H7 (cell line): ENCODE results near the gene GIMAP8. TPM values are rescaled to one million over a fixed set of nuclear protein-coding genes. Genes with fewer than 3 reads are reported as not detected.
"Not testable (repeated sequence)": the region's sequence is repeated elsewhere in the genome, so short reads cannot be mapped to it uniquely, and the experiment has no call there.

Source experiments
- DNase-seq: peaks from one replicate; pipeline ENCODE4 v3.0.0; 2012
- H3K27me3 ChIP-seq: 2 replicates; pipeline ENCODE4 v1.6.0; 2011; ENCODE audit warnings: mild to moderate bottlenecking, low read length; ENCODE audit not compliant: control insufficient read depth, insufficient read depth
- H3K36me3 ChIP-seq: replicated peaks from 2 replicates; pipeline ENCODE4 v1.5.1; 2011; ENCODE audit warnings: low read length; ENCODE audit not compliant: control insufficient read depth, insufficient read depth
- H3K4me3 ChIP-seq: 2 replicates; pipeline ENCODE4 v1.5.1; 2011; ENCODE audit warnings: low read depth, mild to moderate bottlenecking, control low read depth, low read length, moderate library complexity; ENCODE audit not compliant: insufficient read depth
- total RNA-seq: library from RNA; depleted of rRNA; stranded (reverse); fragments of >200 nt; shearing (Covaris generic); gene quantifications from 2 replicates; pipeline ENCODE4 v1.2.3, GENCODE V29; 2014

Gene GIMAP8
- total RNA-seq, 1 experiment from 2014 or later, result not detected

GRCh38 chr7:150481186-150481920 is 30.9 kb downstream of the GIMAP8 start:
- Histone ChIP-seq H3K4me3 (no peak overlapping the region), H3K27me3 (peaks cover 2% of the 10 kb centered on the region; the same call in 1 of the 2 replicates), H3K36me3 (no peaks in the 10 kb centered on the region)
- no peak for DNase-seq

DNA sequence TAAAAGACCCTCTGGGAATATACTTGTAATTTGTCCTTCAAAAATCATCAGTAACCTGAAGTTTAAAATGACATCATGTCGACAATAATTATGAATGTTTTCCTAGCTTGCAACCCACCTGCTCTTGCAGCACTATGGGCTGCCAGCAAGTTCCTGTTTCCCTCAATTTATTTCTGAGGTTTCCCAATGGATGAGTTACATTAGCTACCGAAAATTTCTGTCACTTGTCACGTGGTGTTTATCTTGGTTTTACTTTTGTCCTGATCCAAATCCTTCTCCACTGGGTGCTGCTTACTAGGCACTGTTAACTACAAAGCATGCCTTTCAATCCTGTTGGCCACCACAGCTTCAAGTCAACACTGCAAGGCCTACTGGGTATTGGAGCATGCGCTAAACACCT is 31.5 kb downstream of the GIMAP8 start:
- no peak for DNase-seq
- Histone ChIP-seq H3K4me3 (no peak overlapping the region), H3K36me3 (no peaks in the 10 kb centered on the region), H3K27me3 (peaks cover 2% of the 10 kb centered on the region; the same call in 1 of the 2 replicates)

- H3K36me3 ChIP-seq, H3K27me3 ChIP-seq, H3K4me3 ChIP-seq, DNase-seq: not testable (repeated sequence)
Observed at GRCh38 chr7:150483514-150483913, 33.1 kb downstream of the GIMAP8 start.

GRCh38 chr7:150484071-150484470 is 33.6 kb downstream of the GIMAP8 start:
- H3K4me3 ChIP-seq, H3K36me3 ChIP-seq, DNase-seq, H3K27me3 ChIP-seq: not testable (repeated sequence)

DNA sequence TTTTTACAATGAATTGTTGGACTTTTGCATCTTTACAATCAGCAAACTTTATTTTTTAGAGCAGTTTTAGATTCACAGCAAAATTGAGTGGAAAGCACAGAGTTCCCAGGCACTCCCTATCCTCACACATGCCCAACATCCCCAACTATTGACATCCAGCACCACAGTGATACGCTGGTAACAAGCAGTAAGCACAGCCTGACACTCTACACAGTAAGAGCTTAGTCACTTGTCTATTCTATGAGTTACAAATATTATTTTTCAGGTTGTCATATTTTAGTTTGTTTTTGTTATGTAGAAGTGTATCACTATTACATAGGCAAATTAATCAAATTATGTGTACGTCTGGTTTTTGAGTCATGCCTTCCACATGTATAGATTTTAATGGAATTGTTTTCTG is 37.2 kb downstream of the GIMAP8 start:
- no peaks in the 10 kb centered on the region for H3K27me3 ChIP-seq
- H3K4me3 ChIP-seq, result no peak overlapping the region
- no peaks in the 10 kb centered on the region for H3K36me3 ChIP-seq
- DNase-seq, result no peak

GRCh38 chr7:150489782-150490181 is 39.4 kb downstream of the GIMAP8 start:
- H3K4me3 ChIP-seq, result no peak overlapping the region
- no peaks in the 10 kb centered on the region for H3K36me3 ChIP-seq
- H3K27me3 ChIP-seq, result no peaks in the 10 kb centered on the region

DNA sequence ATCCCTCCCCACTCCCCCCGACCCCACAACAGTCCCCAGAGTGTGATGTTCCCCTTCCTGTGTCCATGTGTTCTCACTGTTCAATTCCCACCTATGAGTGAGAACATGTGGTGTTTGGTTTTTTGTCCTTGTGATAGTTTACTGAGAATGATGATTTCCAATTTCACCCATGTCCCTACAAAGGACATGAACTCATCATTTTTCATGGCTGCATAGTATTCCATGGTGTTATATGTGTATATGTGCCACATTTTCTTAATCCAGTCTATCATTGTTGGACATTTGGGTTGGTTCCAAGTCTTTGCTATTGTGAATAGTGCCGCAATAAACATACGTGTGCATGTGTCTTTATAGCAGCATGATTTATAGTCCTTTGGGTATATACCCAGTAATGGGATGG is 43.0 kb downstream of the GIMAP8 start:
- not testable (repeated sequence) for H3K4me3 ChIP-seq, DNase-seq, H3K27me3 ChIP-seq, H3K36me3 ChIP-seq

More at GRCh38 chr7:150489782-150490181, 39.4 kb downstream of the GIMAP8 start:
- no peak for DNase-seq

- no peaks in the 10 kb centered on the region for H3K36me3 ChIP-seq
- no peak for DNase-seq
- no peaks in the 10 kb centered on the region for H3K27me3 ChIP-seq
- H3K4me3 ChIP-seq, result no peak overlapping the region
Observed at GRCh38 chr7:150502519-150502918, 52.1 kb downstream of the GIMAP8 start.

- H3K36me3 ChIP-seq, result no peaks in the 10 kb centered on the region
- no peak for DNase-seq
- no peaks in the 10 kb centered on the region for H3K27me3 ChIP-seq
Observed at GRCh38 chr7:150503155-150503554, 52.7 kb downstream of the GIMAP8 start.

DNA sequence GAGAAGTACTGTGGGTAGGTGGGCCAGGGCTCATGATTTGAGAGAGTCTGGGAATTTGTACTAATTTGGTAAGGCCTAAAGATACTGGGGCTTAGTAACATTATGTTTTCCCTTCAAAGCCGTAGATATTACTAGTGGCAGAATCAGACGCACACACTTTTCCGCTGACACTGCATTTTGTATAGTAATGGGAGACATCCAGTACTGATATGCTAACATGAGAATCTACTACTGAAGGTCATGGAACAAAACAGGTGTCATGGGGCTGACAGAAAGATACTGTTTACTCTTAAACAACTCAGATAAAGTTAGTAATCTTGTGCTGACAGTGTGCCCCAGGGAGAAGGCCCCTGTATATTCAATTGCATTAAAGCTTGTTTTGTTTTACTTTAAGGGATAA is 53.2 kb downstream of the GIMAP8 start:
- no peak overlapping the region for H3K4me3 ChIP-seq
- no peaks in the 10 kb centered on the region for H3K27me3 ChIP-seq
- DNase-seq, result no peak
- H3K36me3 ChIP-seq, result no peaks in the 10 kb centered on the region

More at GRCh38 chr7:150503155-150503554, 52.7 kb downstream of the GIMAP8 start:
- H3K4me3 ChIP-seq, result no peak overlapping the region

DNA sequence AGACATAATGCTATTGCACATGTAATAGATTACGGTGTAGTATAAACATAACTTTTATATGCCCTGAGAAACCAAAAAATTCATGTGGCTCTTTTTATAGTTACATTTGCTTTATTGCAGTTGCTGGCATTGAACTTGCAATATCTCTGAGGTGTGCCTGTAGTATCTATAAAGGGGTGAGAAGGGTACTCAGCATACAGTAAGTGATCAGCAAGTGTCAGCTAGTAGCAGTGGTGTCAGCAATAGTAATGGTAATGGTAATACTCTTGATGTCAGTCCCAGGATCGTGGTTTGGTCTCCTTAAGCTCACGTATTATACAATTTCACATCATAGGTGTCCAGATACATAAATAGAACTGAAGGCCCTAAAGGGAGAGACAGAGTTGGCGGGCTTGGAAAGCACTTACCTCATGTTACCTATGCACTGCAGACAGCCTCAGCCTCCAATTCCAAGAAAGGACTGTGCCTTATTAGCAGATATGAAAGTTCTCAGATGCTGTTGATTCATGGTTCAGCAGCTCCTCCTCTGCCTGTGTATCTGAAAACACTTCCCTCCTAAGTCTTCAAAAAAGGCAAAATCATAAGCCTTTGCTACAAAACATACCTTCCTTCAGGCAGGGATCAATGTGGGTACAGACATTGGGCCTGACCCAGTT is 57.6 kb downstream of the GIMAP8 start:
- H3K27me3 ChIP-seq, result no peaks in the 10 kb centered on the region; the same call in 1 of the 2 replicates
- H3K36me3 ChIP-seq, result no peaks in the 10 kb centered on the region
- no peak overlapping the region for H3K4me3 ChIP-seq
- DNase-seq, result no peak

- Histone ChIP-seq H3K4me3 (no peak overlapping the region), H3K27me3 (no peaks in the 10 kb centered on the region; the same call in 1 of the 2 replicates), H3K36me3 (no peaks in the 10 kb centered on the region)
- DNase-seq, result no peak
Observed at GRCh38 chr7:150511048-150511447, 60.6 kb downstream of the GIMAP8 start.

- Histone ChIP-seq H3K36me3 (no peaks in the 10 kb centered on the region), H3K4me3 (no peak overlapping the region), H3K27me3 (no peaks in the 10 kb centered on the region; the same call in 1 of the 2 replicates)
- no peak for DNase-seq
Observed at GRCh38 chr7:150513758-150514157, 63.3 kb downstream of the GIMAP8 start.

- no peaks in the 10 kb centered on the region for H3K36me3 ChIP-seq
Observed at GRCh38 chr7:150514748-150515222, 64.4 kb downstream of the GIMAP8 start, which contains the start of gene GIMAP7. GIMAP7 (plus strand) TSS chr7:150514872; CDS start chr7:150519975, 5,103 bp downstream.

More at GRCh38 chr7:150514748-150515222, 64.4 kb downstream of the GIMAP8 start, which contains the start of gene GIMAP7:
- H3K27me3 ChIP-seq, result no peaks in the 10 kb centered on the region; the same call in 1 of the 2 replicates
- H3K4me3 ChIP-seq, result no peak within 1 kb of the TSS
- DNase-seq, result no peak
